Activated T-cell treated with anti-CD3 and anti-CD28 coated beads, Interleukin-2, amount 50 U/mL, for 4 hours (primary cell): ENCODE results near the gene ATP8A2. TPM values are rescaled to one million over a fixed set of nuclear protein-coding genes. Genes with fewer than 3 reads are reported as not detected.

Experiments
- ATAC-seq, 2 donors: fragments of 200-7000 bp; cut with Tn5 transposase; one replicate each; pipeline ENCODE4 v1.10.0; 2021
- DNase-seq: peaks from one replicate; pipeline ENCODE4 v3.0.0-alpha.2; 2020
- H3K27me3 Mint-ChIP-seq: one replicate; pipeline ENCODE4 v1.8.0; 2021; ENCODE audit warnings: low read depth, mixed read lengths
- H3K36me3 Mint-ChIP-seq: one replicate; pipeline ENCODE4 v1.8.0; 2022; ENCODE audit warnings: mixed read lengths; ENCODE audit not compliant: insufficient read depth
- H3K4me1 Mint-ChIP-seq: one replicate; pipeline ENCODE4 v1.8.0; 2021; ENCODE audit warnings: low read depth, mixed read lengths
- H3K4me3 Mint-ChIP-seq: one replicate; pipeline ENCODE4 v1.8.0; 2021; ENCODE audit warnings: mild to moderate bottlenecking, moderate library complexity, mixed read lengths
- H3K9me3 Mint-ChIP-seq: one replicate; pipeline ENCODE4 v1.8.0; 2021; ENCODE audit warnings: mixed read lengths
- total RNA-seq, 3 donors: library from RNA; stranded (reverse); gene quantifications; one replicate each; pipeline ENCODE4 v1.2.1, GENCODE V29; 2021

Gene ATP8A2
- total RNA-seq, 3 donors from 2014 or later: 0.22 to 0.56 (median 0.50) TPM

DNA sequence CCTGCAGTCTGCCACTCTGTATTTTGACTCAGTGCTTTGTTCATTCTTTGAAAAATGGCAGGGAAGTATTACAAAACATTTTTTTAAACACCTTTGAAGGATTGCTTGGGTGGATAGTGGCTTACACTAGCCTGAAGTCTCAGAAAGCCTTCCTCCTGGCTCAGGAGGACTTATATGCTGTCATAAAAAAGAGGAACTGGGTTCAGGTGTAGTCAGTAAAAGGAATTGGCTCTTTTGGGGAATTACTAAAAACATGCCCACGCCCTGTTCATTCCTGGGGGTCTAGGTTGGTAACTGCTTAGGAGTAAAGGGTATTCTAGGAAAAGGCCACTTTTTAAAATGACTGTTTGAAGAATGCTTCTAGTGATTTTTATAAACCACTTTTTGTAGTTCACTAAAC lies 493.2 kb downstream of the ATP8A2 start:
- no peaks in the 10 kb centered on the region for H3K9me3 Mint-ChIP-seq
- peaks cover 2% of the 10 kb centered on the region for H3K4me1 Mint-ChIP-seq
- no peak for ATAC-seq
- H3K36me3 Mint-ChIP-seq: no peaks in the 10 kb centered on the region
- H3K27me3 Mint-ChIP-seq: peaks cover 2% of the 10 kb centered on the region
- no peak for DNase-seq
- H3K4me3 Mint-ChIP-seq: no peak overlapping the region

DNA sequence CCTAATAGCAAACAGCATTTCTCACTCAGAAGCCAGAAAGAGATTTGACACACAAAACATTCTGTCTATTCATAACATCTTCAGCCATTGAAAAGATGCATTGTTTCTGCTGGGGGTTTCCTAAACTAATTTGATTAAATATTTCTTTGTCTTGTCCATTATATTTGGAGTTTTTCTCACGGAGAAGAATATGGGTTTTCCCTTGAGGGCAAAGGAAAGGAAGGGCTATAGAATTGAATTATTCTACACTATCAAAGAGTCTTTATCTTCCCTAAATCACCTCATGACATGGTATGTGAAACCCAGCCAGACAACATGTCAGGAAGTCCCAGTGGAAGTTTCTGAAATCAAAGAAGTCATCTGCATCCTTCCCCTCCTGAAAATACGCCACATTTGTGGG lies 493.6 kb downstream of the ATP8A2 start:
- ATAC-seq (no peak), DNase-seq (no peak)
- Mint-ChIP-seq H3K4me1 (peaks cover 2% of the 10 kb centered on the region), H3K27me3 (peaks cover 2% of the 10 kb centered on the region), H3K36me3 (no peaks in the 10 kb centered on the region), H3K9me3 (no peaks in the 10 kb centered on the region), H3K4me3 (no peak overlapping the region)

DNA sequence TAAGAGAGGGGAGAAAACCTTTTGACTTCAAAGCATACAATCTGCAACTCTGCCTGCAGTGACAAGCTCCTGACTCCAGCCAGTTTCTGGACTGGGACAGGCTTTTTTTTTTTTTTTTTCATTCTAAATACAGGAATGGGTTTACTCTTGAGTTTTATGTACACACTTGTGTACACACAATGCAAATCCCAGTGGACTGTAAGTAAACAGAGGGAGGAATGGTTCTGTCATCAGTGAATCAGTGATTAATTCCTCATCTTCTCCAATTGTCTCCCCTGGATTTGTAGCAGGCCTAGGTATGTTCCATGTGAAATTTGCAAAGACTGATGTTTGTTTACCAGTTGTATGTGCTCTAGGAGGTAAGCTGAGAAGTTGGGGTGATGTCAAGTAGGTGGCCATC lies 495.3 kb downstream of the ATP8A2 start:
- no peak for ATAC-seq
- Mint-ChIP-seq H3K4me1 (peaks cover 16% of the 10 kb centered on the region), H3K4me3 (no peak overlapping the region), H3K27me3 (peaks cover 2% of the 10 kb centered on the region), H3K9me3 (no peaks in the 10 kb centered on the region), H3K36me3 (no peaks in the 10 kb centered on the region)
- DNase-seq: no peak

DNA sequence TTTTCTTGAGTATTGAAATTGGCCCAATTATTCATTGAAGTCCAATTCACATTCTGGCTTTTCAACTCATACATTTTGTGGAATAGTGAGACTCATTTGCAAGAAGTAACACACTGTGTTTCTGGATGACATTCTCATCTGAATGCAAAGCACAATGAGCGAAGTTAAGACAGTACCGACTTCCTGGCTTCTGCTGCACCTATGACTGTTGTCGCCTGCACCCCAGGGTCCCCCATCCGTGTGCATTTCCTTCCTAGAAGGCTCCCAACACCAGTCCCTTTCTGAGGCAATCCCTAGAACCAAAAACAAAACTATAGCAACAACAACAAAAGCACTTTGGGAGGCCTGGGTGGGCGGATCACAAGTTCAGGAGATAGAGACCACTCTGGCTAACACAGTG lies 496.7 kb downstream of the ATP8A2 start:
- peaks cover 2% of the 10 kb centered on the region for H3K27me3 Mint-ChIP-seq
- no peaks in the 10 kb centered on the region for H3K9me3 Mint-ChIP-seq
- peaks cover 27% of the 10 kb centered on the region for H3K4me1 Mint-ChIP-seq
- ATAC-seq (no peak), DNase-seq (no peak)
- no peak overlapping the region for H3K4me3 Mint-ChIP-seq
- no peaks in the 10 kb centered on the region for H3K36me3 Mint-ChIP-seq

DNA sequence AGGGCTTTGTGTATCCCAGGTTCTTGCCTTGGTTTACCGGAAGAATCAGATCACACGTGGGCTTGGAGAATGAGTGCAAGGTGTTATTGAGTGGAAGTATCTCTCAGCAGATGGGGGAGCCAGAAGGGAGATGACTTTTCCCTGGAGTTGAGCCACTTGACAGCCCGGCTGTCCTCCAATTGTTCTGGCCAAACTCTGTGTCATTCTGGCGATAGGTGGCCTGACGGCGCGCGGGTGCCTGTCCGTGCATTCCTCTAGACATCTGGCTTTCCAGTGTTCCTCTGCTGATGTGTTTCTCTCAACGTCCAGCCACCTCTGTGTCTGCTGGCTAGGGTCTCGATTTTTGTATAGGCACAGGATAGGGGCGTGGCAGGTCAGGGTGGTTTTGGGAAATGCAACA lies 498.2 kb downstream of the ATP8A2 start:
- Mint-ChIP-seq H3K4me1 (peaks cover 41% of the 10 kb centered on the region), H3K27me3 (peaks cover 2% of the 10 kb centered on the region), H3K36me3 (no peaks in the 10 kb centered on the region), H3K4me3 (no peak overlapping the region), H3K9me3 (peaks cover 5% of the 10 kb centered on the region)
- DNase-seq (no peak), ATAC-seq (no peak)

DNA sequence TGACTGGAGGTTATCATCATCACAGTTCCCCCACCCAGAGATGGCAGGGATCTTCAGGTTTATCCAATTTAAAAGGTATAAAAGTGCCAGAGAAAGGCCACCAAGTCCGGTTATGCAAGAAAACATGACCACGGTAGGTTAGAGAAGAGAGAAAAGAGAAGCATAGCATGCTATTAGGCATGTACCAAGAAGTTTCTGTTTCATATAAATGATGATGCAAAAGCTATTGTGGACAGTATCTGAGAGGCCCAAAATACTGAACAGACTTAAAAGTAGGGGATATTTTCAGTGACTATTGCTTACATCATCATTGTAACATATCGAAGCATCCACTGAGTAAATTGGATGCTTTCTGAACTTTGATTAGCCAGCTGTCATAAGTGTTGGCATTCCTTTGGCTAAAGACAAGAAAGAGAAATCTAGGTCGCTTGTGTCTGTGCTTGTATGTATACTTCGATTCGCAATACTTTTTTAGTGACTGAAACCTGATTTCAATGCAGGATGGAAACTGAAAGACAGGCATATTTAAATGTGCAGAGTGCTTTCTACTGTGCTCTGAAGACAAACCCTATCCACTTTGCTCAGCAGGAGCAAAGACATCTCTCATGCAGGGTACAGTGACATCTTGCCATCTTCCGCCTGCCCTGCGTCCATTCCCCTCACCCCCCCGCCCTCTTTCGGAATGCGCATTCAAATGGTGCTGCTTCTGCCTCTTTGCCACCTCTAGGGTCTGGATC lies 499.8 kb downstream of the ATP8A2 start:
- peaks cover 56% of the 10 kb centered on the region for H3K4me1 Mint-ChIP-seq
- H3K4me3 Mint-ChIP-seq: no peak overlapping the region
- peaks cover 5% of the 10 kb centered on the region for H3K9me3 Mint-ChIP-seq
- ATAC-seq: peak; percentile 50 to 68
- DNase-seq: no peak
- H3K27me3 Mint-ChIP-seq: no peaks in the 10 kb centered on the region
- no peaks in the 10 kb centered on the region for H3K36me3 Mint-ChIP-seq

DNA sequence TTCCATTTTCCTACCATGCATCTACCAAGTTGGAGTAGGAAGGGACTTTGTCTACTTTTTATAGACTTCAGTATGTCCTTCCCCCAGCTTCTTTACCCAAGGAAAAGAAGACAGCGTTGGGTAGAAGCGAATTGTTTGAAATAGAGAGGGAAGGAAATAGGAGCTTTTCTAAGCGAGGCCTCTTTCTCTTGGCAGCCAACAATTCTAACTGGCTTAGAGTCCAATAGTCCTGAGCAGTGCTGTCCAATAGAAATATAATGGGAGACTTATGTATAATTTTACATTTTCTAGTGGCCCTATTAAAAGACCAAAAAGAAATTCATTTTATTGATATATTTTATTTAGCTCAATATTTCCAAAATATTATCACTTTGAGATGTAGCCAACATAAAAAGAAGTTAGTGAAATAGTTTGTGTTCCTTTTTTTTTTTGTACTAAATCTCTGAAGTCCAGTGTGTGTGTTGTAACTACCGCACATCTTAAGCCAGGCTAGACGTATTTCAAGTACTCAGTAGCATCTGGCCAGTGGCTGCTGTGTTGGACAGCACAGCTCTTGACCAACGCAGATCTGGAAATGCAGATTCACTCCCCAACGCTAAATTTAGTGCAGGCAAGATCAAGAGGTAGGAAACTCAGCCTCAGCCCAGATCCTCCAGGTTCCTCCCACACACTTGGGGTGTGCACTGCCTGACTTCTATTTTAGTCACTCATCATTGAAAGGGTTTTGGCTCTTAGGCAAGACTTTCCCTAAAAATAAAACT lies 500.9 kb downstream of the ATP8A2 start:
- H3K36me3 Mint-ChIP-seq: no peaks in the 10 kb centered on the region
- ATAC-seq (no peak), DNase-seq (no peak)
- no peak overlapping the region for H3K4me3 Mint-ChIP-seq
- no peaks in the 10 kb centered on the region for H3K27me3 Mint-ChIP-seq
- peaks cover 62% of the 10 kb centered on the region for H3K4me1 Mint-ChIP-seq
- peaks cover 5% of the 10 kb centered on the region for H3K9me3 Mint-ChIP-seq

DNA sequence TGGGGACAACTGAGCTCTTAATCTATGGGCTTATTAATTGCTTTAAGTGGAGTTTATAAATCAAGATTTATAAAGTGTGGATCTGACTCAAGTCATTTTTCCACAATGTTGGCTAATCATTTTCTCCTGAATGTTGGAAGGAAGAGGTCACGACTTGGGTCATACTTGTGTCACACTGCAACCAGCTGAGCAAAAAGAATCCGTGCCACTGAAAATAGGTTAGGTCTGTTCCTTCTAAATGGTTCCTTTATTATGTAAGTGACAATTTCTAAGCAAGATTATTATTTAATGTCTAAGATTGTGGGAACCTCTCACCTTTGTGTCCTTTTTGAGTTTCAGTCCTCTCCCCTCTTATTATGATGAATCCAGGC lies 501.5 kb downstream of the ATP8A2 start:
- Mint-ChIP-seq H3K4me3 (no peak overlapping the region), H3K36me3 (no peaks in the 10 kb centered on the region), H3K9me3 (peaks cover 5% of the 10 kb centered on the region), H3K4me1 (peaks cover 63% of the 10 kb centered on the region), H3K27me3 (no peaks in the 10 kb centered on the region)
- no peak for ATAC-seq
- DNase-seq: no peak

DNA sequence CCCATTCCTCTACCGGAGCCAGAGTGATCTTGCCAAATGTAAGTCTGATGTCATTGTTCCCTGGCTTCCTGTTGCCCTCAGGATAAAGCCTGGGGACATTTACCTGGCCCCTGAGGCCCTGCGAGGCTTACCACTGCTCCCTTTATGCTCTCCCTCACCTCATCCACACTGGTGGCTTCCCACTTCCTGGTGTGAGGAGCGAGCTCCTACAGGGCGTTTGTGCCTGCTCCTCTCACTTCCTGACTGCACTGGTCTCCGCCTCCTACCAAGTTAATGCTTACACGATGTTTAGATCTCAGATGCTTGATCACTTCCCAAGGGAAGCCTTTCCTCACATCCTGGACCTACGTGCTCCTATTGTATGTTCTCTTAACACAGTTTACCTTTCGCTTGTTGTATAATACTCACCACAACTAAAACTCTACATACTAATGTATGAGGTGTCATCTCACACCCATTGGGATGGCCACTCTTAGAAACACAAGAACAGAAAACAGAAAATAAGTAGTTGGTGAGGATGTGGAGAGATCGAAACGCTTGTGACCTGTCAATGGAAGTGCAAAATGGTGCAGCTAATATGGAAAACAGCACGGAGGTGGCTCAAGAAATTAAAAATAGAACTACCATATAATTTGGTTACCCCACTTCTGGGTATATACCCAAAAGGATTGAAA lies 502.4 kb downstream of the ATP8A2 start:
- DNase-seq (no peak), ATAC-seq (no peak)
- H3K36me3 Mint-ChIP-seq: no peaks in the 10 kb centered on the region
- peak overlapping the region; percentile 1 for H3K4me3 Mint-ChIP-seq
- peaks cover 2% of the 10 kb centered on the region for H3K27me3 Mint-ChIP-seq
- peaks cover 5% of the 10 kb centered on the region for H3K9me3 Mint-ChIP-seq
- peaks cover 62% of the 10 kb centered on the region for H3K4me1 Mint-ChIP-seq

DNA sequence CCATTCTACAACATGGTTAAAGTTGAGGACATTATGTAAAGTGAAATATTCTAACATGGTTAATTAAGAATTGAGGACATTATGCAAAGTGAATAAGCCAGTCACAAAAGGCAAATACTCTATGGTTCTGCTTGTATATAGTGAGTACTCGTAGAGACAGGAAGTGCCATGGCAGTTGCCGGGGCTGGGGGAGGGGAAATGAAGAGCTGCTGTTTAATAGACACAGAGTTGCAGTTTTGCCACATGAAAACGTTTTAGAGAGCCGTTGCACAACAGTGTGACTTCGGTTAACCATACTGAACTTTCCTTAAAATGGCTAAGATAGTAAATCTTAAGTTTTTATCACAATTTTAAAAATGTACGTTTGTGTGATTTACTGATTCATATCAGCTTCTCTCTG lies 503.1 kb downstream of the ATP8A2 start:
- peaks cover 62% of the 10 kb centered on the region for H3K4me1 Mint-ChIP-seq
- peaks cover 5% of the 10 kb centered on the region for H3K9me3 Mint-ChIP-seq
- DNase-seq: peak; percentile 52
- H3K4me3 Mint-ChIP-seq: peak overlapping the region; percentile 67
- peaks cover 2% of the 10 kb centered on the region for H3K27me3 Mint-ChIP-seq
- ATAC-seq: peak in 1 of 2 donors; percentile 50
- no peaks in the 10 kb centered on the region for H3K36me3 Mint-ChIP-seq

DNA sequence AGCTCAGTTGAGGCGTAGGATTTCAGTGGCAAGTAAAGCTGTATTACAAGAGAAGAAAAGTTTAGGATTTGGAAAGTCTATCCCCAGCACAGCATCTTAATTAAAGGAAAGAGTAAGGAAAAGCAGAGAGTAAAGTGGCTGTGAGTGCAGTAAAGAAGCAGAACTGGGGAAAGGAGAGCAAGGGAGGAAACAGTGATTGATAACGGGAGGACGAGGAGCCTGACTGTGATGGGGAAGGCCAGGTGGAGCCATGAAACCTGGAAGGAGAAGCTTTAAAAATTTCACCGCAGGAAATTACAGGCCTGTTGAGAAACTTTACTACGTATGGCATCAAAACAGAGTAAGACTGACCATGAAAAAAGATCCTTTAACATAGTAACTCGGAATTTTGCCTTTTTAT lies 504.5 kb downstream of the ATP8A2 start:
- Mint-ChIP-seq H3K36me3 (no peaks in the 10 kb centered on the region), H3K4me1 (peaks cover 61% of the 10 kb centered on the region), H3K9me3 (peaks cover 5% of the 10 kb centered on the region), H3K4me3 (no peak overlapping the region), H3K27me3 (peaks cover 2% of the 10 kb centered on the region)
- DNase-seq (no peak), ATAC-seq (no peak)

DNA sequence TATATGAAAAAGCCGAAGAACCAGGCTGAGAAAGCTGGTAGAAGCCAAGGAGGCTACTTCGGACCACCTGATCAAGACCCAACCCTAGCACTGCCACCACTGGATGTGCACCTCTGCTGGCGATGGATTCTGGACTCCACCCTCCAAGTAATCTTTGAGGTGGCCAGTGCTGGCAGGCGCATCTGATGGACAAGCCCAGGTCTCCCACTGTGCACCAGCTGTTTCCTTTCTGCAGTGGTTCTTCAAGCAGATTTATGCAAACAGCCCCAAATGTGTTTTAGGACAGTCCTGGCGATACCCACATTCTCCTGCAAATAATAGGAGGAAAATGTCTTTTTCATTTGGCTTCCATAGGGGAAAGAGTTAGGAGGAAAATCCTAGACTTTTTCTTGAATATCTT lies 507.7 kb downstream of the ATP8A2 start:
- DNase-seq (no peak), ATAC-seq (no peak)
- peaks cover 62% of the 10 kb centered on the region for H3K4me1 Mint-ChIP-seq
- peaks cover under 1% of the 10 kb centered on the region for H3K9me3 Mint-ChIP-seq
- peaks cover 2% of the 10 kb centered on the region for H3K27me3 Mint-ChIP-seq
- H3K36me3 Mint-ChIP-seq: no peaks in the 10 kb centered on the region
- H3K4me3 Mint-ChIP-seq: no peak overlapping the region

DNA sequence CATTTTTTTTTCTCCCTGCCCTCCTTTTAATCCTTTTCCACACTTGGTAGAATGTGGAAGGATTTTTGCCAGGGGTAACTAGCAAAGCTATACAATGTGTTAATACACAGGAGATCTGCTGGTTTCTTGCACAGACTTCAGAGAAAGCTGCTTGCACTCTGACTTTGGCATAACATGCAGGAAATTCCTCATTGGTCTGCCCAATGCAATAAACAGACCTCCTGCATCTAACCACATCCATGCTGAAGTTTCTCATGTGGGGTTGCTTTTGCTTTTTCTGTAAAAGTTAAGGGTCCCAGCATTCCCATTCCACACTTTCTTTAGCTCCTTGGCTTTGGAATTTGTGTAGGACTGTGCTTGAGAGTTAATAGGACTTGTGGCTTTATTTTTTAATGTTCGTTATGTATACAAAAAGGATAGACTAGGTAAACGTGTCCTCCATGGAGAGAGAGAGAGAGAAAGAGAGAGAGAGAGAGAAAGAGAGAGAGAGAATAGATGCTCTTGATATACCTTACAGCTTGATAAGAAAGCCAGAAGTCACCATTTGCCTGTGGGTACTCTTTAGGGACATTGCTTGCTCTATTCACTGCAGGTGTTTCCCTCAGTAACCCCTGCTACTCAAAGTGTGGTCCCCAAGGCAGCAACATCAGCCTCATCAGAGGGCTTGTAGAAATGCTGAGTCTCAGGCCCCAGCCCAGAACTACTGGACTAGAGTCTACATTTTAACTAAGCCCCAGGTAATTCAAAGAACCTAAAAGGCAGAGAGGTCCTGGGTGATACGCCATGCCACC lies 509.6 kb downstream of the ATP8A2 start:
- Mint-ChIP-seq H3K36me3 (no peaks in the 10 kb centered on the region), H3K27me3 (peaks cover 2% of the 10 kb centered on the region), H3K9me3 (no peaks in the 10 kb centered on the region), H3K4me3 (no peak overlapping the region), H3K4me1 (peaks cover 49% of the 10 kb centered on the region)
- no peak for ATAC-seq
- DNase-seq: no peak

DNA sequence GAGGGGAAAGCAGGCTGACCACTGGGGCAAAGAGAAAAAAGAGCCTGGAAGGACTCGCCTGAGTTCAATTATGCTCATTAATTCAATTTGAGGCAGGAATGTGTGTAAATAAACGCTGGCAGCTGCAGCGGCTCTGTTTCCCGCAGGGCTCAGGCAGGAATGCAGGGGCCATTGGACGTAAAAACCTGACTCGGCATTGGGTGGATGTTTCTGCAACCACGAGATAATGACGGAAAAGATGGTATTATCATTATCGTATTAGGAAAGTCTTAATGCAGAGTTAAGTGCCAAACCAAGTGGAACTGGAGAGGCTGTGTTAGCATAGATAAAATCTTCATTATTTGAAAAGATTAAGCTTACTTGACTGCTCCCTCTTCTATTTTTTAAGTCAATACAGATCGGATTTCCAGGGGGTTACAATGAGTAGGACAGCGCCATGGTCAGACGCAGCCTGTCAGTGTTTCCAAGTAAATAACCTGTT lies 510.2 kb downstream of the ATP8A2 start:
- DNase-seq (no peak), ATAC-seq (no peak)
- Mint-ChIP-seq H3K36me3 (no peaks in the 10 kb centered on the region), H3K9me3 (no peaks in the 10 kb centered on the region), H3K27me3 (peaks cover 2% of the 10 kb centered on the region), H3K4me3 (no peak overlapping the region), H3K4me1 (peaks cover 52% of the 10 kb centered on the region)
